ENCODE measurements around the gene SUSD6. TPM values are rescaled to one million over a fixed set of nuclear protein-coding genes. Genes with fewer than 3 reads are reported as not detected.

SUSD6 gene
- polyA plus RNA-seq, 1 of the 3 experiments (the other 2 are of a cell fraction) = 8.5 TPM

GRCh38 chr14:69635981-69636639 lies 24.7 kb downstream of the SUSD6 start:
- H3F3A ChIP-seq (replicated peaks; ENCODE audit: insufficient read depth) = no peaks in the 10 kb centered on the region
- WGBS (ENCODE audit: low lambda C conversion rate) = 90% methylated on average over 4 of the region's 4 CpGs
- H3K4me2 ChIP-seq = no peak overlapping the region
- H3K27ac ChIP-seq (ENCODE audit: low read depth in 2 of 2, low read length in 1 of 2) = no peak overlapping the region
- no peaks in the 10 kb centered on the region for H3K36me3 ChIP-seq (replicated peaks in 1 of 2; ENCODE audit: control insufficient read depth in 1 of 2, insufficient read depth in 2 of 2, low read length in 1 of 2)
- no peak for DNase-seq
- CTCF ChIA-PET = interaction anchor here (0.9 to 2.3 kb wide), 7 partner anchors 12 to 91 kb away, joined by 3 to 8 read pairs (median 4); no protein-coding TSS in a partner anchor
- H3K79me2 ChIP-seq (ENCODE audit: insufficient read depth) = peaks cover 11% of the 10 kb centered on the region; the same call in 1 of the 2 replicates
- H3K27me3 ChIP-seq (ENCODE audit: insufficient read depth) = no peaks in the 10 kb centered on the region
- POLR2A ChIA-PET = no interaction called here
- peaks cover 6% of the 10 kb centered on the region; the same call in 1 of the 2 replicates for H4K20me1 ChIP-seq (ENCODE audit: insufficient read depth)
- H3K9me3 ChIP-seq = 0 out of 2 replicates have a peak, but pooled peaks cover 6% of the 10 kb centered on the region
- TF ChIP-seq TCF12 (IDR thresholded peaks at IDR 0.05) (no peak), SMC3 (IDR thresholded peaks at IDR 0.05; ENCODE audit: low read depth, low read length) (no peak), EZH2phosphoT487 (IDR thresholded peaks at IDR 0.05; ENCODE audit: borderline replicate concordance, low read depth) (no peak), CTCF (IDR thresholded peaks at IDR 0.05) (no peak), RCOR1 (IDR thresholded peaks at IDR 0.05; ENCODE audit: low read length) (no peak), YY1 (IDR thresholded peaks at IDR 0.05; ENCODE audit: low read depth) (no peak), NFIC (IDR thresholded peaks at IDR 0.05; ENCODE audit: borderline replicate concordance) (no peak), MEF2A (IDR thresholded peaks at IDR 0.05; ENCODE audit: borderline replicate concordance, low read depth) (no peak), TAF1 (IDR thresholded peaks at IDR 0.05; ENCODE audit: borderline replicate concordance, low read depth, low read length) (no peak), MAX (IDR thresholded peaks at IDR 0.05; ENCODE audit: low read depth) (no peak), POLR2AphosphoS5 (IDR thresholded peaks at IDR 0.05; ENCODE audit: low read depth, low read length) (no peak), NRF1 (IDR thresholded peaks at IDR 0.05; ENCODE audit: low read depth, low read length) (no peak), MXI1 (IDR thresholded peaks at IDR 0.05; ENCODE audit: low read depth, low read length) (no peak), IRF3 (IDR thresholded peaks at IDR 0.05; ENCODE audit: low read depth, low read length) (no peak), PBX3 (IDR thresholded peaks at IDR 0.05) (no peak), USF1 (IDR thresholded peaks at IDR 0.05; ENCODE audit: borderline replicate concordance, low read depth) (no peak), GABPA (IDR thresholded peaks at IDR 0.05; ENCODE audit: low read depth) (no peak), TEAD4 (IDR thresholded peaks at IDR 0.05; ENCODE audit: borderline replicate concordance, insufficient read depth) (no peak), RAD21 (IDR thresholded peaks at IDR 0.05; ENCODE audit: low read length) (no peak)
- peaks cover 6 to 25% of the 10 kb centered on the region in 2 experiments; a peak in 3 of 4 replicates for H3K4me1 ChIP-seq (ENCODE audit: control insufficient read depth in 1 of 2, insufficient read depth in 2 of 2, low read depth in 1 of 2, low read length in 1 of 2)
- no peaks in the 10 kb centered on the region for H3K9me2 ChIP-seq
- no peak overlapping the region for H3K4me3 ChIP-seq (ENCODE audit: low read depth in 2 of 2, low read length in 1 of 2)
- H3K9ac ChIP-seq = no peak overlapping the region
- no peak overlapping the region for H2AFZ ChIP-seq (ENCODE audit: low read depth)
